C4-2B (cell line): Measurements from ENCODE around the gene CCDC185.

Source experiments
- H3K27ac ChIP-seq: fragments of 450-650 bp; 2 replicates; pipeline ENCODE4 v1.5.1; 2017
- ZFX ChIP-seq: fragments of 450-650 bp; IDR thresholded peaks from 2 replicates; pipeline ENCODE4 v1.6.1; 2017
- TF ChIP-seq, protein P1 (sequence below): fragments of 450-650 bp; conservative IDR thresholded peaks from 2 replicates; pipeline ENCODE4 v1.5.1; 2017; ENCODE audit warnings: mild to moderate bottlenecking

The CCDC185 gene

DNA sequence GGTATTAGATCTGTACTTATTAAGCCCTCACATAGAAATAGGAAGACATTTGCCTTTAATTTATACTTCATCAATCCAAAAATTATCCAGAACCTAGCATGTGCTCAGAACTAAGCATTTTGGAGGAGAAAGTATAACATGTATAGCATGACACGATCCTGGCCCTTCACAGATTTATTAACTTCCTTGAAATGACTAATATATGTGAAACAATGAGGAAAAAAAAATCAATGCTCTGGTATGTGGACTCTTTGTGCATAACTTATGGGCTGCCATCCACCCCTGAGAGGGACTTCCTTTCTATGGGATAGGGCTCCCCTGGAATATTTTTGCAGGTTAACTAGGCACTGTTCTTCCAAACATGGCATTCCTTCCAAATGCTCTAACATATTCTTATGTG, 36.6 kb downstream of the CCDC185 start:
- no peak for TF ChIP-seq ZFX
- TF ChIP-seq, protein P1, sequence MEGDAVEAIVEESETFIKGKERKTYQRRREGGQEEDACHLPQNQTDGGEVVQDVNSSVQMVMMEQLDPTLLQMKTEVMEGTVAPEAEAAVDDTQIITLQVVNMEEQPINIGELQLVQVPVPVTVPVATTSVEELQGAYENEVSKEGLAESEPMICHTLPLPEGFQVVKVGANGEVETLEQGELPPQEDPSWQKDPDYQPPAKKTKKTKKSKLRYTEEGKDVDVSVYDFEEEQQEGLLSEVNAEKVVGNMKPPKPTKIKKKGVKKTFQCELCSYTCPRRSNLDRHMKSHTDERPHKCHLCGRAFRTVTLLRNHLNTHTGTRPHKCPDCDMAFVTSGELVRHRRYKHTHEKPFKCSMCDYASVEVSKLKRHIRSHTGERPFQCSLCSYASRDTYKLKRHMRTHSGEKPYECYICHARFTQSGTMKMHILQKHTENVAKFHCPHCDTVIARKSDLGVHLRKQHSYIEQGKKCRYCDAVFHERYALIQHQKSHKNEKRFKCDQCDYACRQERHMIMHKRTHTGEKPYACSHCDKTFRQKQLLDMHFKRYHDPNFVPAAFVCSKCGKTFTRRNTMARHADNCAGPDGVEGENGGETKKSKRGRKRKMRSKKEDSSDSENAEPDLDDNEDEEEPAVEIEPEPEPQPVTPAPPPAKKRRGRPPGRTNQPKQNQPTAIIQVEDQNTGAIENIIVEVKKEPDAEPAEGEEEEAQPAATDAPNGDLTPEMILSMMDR: no peak
- no peak overlapping the region for H3K27ac ChIP-seq

DNA sequence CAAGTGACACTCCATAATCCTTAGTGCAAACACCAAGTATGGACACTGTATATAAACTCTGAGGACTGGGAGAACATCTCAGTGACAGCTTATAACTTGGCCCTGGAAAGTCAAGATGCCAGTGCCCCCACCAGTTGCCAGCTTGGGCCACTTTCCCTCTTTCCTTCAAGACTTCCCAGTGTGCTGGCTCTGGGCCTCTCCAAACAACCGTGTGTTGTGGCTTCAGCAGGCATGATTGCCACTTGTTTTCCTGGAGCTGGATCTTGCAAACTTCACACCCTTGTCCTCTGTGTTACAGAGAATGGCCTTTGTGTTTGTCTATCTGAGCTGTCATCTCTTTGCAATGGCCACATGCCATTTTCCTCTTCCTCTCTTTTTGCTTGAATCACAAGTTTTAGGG, 37.0 kb downstream of the CCDC185 start:
- H3K27ac ChIP-seq: no peak overlapping the region
- no peak for TF ChIP-seq ZFX
- TF ChIP-seq, protein P1: no peak

- no peak overlapping the region for H3K27ac ChIP-seq
- TF ChIP-seq, protein P1: no peak
- no peak for TF ChIP-seq ZFX
Observed at GRCh38 chr1:223437151-223437550, 43.9 kb downstream of the CCDC185 start.

DNA sequence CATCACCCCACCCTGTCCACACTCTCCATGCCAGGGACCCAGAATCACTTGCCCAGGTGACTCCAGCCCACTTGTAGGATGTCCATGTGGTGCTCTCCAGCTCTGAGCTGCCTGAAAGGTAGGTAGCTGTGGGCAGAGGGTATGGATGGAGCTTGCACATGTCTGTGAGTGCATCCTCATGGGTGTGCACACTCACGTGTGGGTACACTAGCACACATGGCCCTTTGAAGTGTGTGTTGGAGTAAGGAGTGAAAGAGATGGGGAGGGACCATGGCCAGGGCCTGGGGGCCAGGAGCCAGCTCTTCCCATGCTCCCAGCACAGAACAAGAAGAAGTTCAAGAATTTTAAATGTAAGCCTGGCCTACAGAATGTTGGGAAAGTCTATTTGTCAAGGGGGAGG, 50.2 kb downstream of the CCDC185 start:
- TF ChIP-seq ZFX: no peak
- TF ChIP-seq, protein P1: no peak
- H3K27ac ChIP-seq: no peak overlapping the region

- TF ChIP-seq, protein P1: no peak
- no peak for TF ChIP-seq ZFX
Observed at GRCh38 chr1:223444411-223444810, 51.2 kb downstream of the CCDC185 start.

More at GRCh38 chr1:223444411-223444810, 51.2 kb downstream of the CCDC185 start:
- H3K27ac ChIP-seq: no peak overlapping the region
